ENCODE data around the gene CATSPERB.

CATSPERB gene

GRCh38 chr14:91582761-91583160 lies 149.1 kb downstream of the CATSPERB start:
- CTCF ChIA-PET: no interaction called here
- H3K27ac ChIP-seq (ENCODE audit: extremely low read depth, low read depth, low read length): no peak overlapping the region
- no peaks in the 10 kb centered on the region for H3K9me3 ChIP-seq (ENCODE audit: control insufficient read depth, insufficient read depth, low read depth, low read length)
- H3K4me1 ChIP-seq (ENCODE audit: control insufficient read depth, insufficient read depth, low read length): no peaks in the 10 kb centered on the region
- H3K4me3 ChIP-seq (ENCODE audit: low read depth, low read length): no peak overlapping the region
- H3K36me3 ChIP-seq (ENCODE audit: control insufficient read depth in 2 of 2, insufficient read depth in 1 of 2, low read length in 2 of 2): no peaks in the 10 kb centered on the region
- POLR2A ChIA-PET: no interaction called here
- TF ChIP-seq ZBTB8A (tag by site-specific recombination; IDR thresholded peaks at IDR 0.05): no peak

- Histone ChIP-seq H3K4me1 (ENCODE audit: control insufficient read depth, insufficient read depth, low read length) (no peaks in the 10 kb centered on the region), H3K4me3 (ENCODE audit: low read depth, low read length) (no peak overlapping the region), H3K27ac (ENCODE audit: extremely low read depth, low read depth, low read length) (no peak overlapping the region), H3K9me3 (ENCODE audit: control insufficient read depth, insufficient read depth, low read depth, low read length) (no peaks in the 10 kb centered on the region), H3K36me3 (ENCODE audit: control insufficient read depth in 2 of 2, insufficient read depth in 1 of 2, low read length in 2 of 2) (no peaks in the 10 kb centered on the region)
- CTCF ChIA-PET: interaction anchor here (0.5 kb wide), 1 partner anchor 368 kb away, joined by 3 read pairs; no protein-coding TSS in a partner anchor
- TF ChIP-seq ZNF112 (tag by site-specific recombination; IDR thresholded peaks at IDR 0.05) (no peak), ZNF626 (tag by site-specific recombination; IDR thresholded peaks at IDR 0.05) (no peak), PRDM10 (tag by site-specific recombination; IDR thresholded peaks at IDR 0.05) (no peak)
- POLR2A ChIA-PET: interaction anchor here (0.5 kb wide), 1 partner anchor 82 kb away, joined by 3 read pairs; no protein-coding TSS in a partner anchor
Observed at GRCh38 chr14:91580876-91581577, 150.9 kb downstream of the CATSPERB start.

GRCh38 chr14:91577632-91578233 lies 154.2 kb downstream of the CATSPERB start:
- H3K9me3 ChIP-seq (ENCODE audit: control insufficient read depth, insufficient read depth, low read depth, low read length): no peaks in the 10 kb centered on the region
- TF ChIP-seq GLIS1 (tag by site-specific recombination; IDR thresholded peaks at IDR 0.05) (no peak), ZNF335 (tag by site-specific recombination; conservative IDR thresholded peaks at IDR 0.05) (no peak), KLF16 (tag by site-specific recombination; IDR thresholded peaks at IDR 0.05) (no peak), ZNF146 (tag by site-specific recombination; IDR thresholded peaks at IDR 0.05) (no peak), ZNF280C (tag by site-specific recombination; IDR thresholded peaks at IDR 0.05) (no peak), ZNF501 (tag by site-specific recombination; IDR thresholded peaks at IDR 0.05) (no peak), ZNF223 (tag by site-specific recombination; IDR thresholded peaks at IDR 0.05) (no peak), ZBTB48 (tag by site-specific recombination; IDR thresholded peaks at IDR 0.05) (no peak), ZNF157 (tag by site-specific recombination; IDR thresholded peaks at IDR 0.05) (no peak), ZNF776 (tag by site-specific recombination; IDR thresholded peaks at IDR 0.05; ENCODE audit: borderline replicate concordance) (0 out of 2 replicates have a peak, but pooled peaks have one; percentile 16), ZNF248 (tag by site-specific recombination; IDR thresholded peaks at IDR 0.05) (no peak), RBAK (tag by site-specific recombination; IDR thresholded peaks at IDR 0.05) (peak; percentile 65; the same call in 1 of the 2 replicates), MEIS1 (CRISPR knock-in tag; IDR thresholded peaks at IDR 0.05; ENCODE audit: borderline replicate concordance) (no peak)
- POLR2A ChIA-PET: no interaction called here
- H3K36me3 ChIP-seq (ENCODE audit: control insufficient read depth in 2 of 2, insufficient read depth in 1 of 2, low read length in 2 of 2): no peaks in the 10 kb centered on the region
- no peak overlapping the region for H3K27ac ChIP-seq (ENCODE audit: extremely low read depth, low read depth, low read length)
- CTCF ChIA-PET: interaction anchor here (0.6 kb wide), 1 partner anchor 763 kb away, joined by 3 read pairs; no protein-coding TSS in a partner anchor
- H3K4me3 ChIP-seq (ENCODE audit: low read depth, low read length): no peak overlapping the region
- H3K4me1 ChIP-seq (ENCODE audit: control insufficient read depth, insufficient read depth, low read length): no peaks in the 10 kb centered on the region

All from HEK293 (cell line).